Measurements from ENCODE around the gene RAP1B.

Gene RAP1B

DNA sequence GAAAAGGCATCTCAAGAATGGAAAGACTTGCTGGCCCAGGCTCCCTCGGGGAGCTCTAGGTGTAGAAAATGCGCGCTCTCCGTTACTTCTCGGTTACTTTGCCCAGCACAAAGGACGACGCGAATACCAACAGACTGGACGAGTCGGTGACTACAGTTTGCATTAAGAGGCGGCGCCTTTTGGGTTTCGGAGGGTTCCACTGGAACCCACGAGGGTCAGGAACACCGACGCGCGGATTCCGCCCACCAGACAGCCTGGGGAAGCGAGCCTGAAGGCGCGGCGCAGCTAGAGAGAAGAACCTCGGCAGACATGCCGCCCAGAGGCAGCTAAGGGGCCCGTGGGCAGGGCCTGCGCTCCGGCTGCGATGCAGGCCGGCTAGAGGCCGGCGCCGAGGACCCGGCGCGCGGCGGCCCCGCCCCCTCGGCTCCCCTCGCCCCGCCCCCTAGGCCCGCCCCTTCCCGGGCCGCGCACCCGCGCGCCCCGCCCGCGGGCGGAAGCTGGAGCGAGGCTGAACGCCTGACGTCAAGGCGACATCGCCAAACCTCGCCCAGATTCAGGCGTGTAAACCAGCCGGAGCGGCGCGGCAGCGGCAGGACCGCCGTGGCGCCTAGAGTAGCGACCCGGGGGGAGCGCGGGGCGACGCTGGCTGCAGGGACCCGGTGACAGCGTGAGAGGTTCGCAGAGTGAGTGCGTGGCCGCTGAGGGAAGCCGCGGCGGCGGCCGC lies at the start of gene RAP1B:
Gene RAP1B, plus strand, starts transcription at position 530 of the 724 bp plus-strand sequence. CDS start 37,826 bp downstream, outside the sequence.
- peaks cover 30% of the 10 kb centered on the region for H3K4me1 ChIP-seq (ENCODE audit: control insufficient read depth, low read depth, low read length)
- no peaks in the 10 kb centered on the region for H3K27me3 ChIP-seq (ENCODE audit: control insufficient read depth, insufficient read depth, low read length)
- peak within 1 kb of the TSS; percentile 93 for H3K27ac ChIP-seq (ENCODE audit: low read length)
- peak within 1 kb of the TSS; percentile 94 for H3K9ac ChIP-seq (ENCODE audit: low read length)
- H3K9me3 ChIP-seq (ENCODE audit: control insufficient read depth, low read depth, low read length) = no peaks in the 10 kb centered on the region
- peak within 1 kb of the TSS; percentile 91 for H3K4me3 ChIP-seq (ENCODE audit: low read length)
- H3K36me3 ChIP-seq (ENCODE audit: control insufficient read depth, low read depth, low read length) = peaks cover 4% of the 10 kb centered on the region

DNA sequence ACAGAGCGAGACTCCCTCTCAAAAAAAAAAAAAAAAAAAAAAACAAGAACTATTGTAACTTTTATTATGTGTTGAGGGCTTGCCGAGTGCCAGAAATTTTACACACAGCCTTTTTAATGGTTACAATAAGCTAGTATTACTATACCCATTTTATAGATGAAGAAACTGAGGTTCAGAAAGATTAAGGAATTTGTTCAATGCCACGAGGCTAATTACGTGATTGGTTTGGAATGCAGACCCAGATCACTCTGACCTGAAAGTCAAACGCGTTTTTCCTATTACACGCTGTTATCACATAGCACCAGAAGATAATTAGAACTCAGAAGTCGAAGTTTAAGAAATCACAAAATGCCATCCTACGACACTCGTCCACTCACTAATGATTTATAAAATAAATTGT lies 48.9 kb upstream of the RAP1B start:
- Histone ChIP-seq H3K27ac (ENCODE audit: low read length) (no peak overlapping the region), H3K4me1 (ENCODE audit: control insufficient read depth, low read depth, low read length) (peaks cover 8% of the 10 kb centered on the region), H3K36me3 (ENCODE audit: control insufficient read depth, low read depth, low read length) (no peaks in the 10 kb centered on the region), H3K9ac (ENCODE audit: low read length) (no peak overlapping the region), H3K27me3 (ENCODE audit: control insufficient read depth, insufficient read depth, low read length) (no peaks in the 10 kb centered on the region), H3K4me3 (ENCODE audit: low read length) (no peak overlapping the region), H3K9me3 (ENCODE audit: control insufficient read depth, low read depth, low read length) (no peaks in the 10 kb centered on the region)

DNA sequence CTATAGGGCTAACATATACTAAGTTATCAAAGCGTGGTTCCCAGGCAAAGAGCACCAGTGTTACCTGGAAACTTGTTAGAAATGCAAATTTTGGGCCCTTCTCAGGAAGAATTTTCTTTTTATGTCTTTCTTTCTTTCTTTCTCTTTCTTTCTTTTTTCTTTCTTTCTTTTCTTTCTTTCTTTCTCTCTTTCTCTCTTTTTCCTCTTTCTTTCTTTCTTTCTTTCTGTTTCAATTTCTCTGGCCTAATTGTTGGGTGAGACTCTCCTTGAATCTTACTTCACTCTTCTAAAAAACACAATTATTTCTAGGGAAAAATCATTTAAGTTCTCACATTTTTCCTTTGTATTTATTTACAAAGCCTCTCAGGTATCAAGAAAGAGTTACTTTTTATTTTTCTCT lies 46.5 kb upstream of the RAP1B start:
- Histone ChIP-seq H3K4me3 (ENCODE audit: low read length) (no peak overlapping the region), H3K9ac (ENCODE audit: low read length) (no peak overlapping the region), H3K27me3 (ENCODE audit: control insufficient read depth, insufficient read depth, low read length) (no peaks in the 10 kb centered on the region), H3K9me3 (ENCODE audit: control insufficient read depth, low read depth, low read length) (no peaks in the 10 kb centered on the region), H3K4me1 (ENCODE audit: control insufficient read depth, low read depth, low read length) (peaks cover 8% of the 10 kb centered on the region), H3K36me3 (ENCODE audit: control insufficient read depth, low read depth, low read length) (no peaks in the 10 kb centered on the region), H3K27ac (ENCODE audit: low read length) (no peak overlapping the region)

DNA sequence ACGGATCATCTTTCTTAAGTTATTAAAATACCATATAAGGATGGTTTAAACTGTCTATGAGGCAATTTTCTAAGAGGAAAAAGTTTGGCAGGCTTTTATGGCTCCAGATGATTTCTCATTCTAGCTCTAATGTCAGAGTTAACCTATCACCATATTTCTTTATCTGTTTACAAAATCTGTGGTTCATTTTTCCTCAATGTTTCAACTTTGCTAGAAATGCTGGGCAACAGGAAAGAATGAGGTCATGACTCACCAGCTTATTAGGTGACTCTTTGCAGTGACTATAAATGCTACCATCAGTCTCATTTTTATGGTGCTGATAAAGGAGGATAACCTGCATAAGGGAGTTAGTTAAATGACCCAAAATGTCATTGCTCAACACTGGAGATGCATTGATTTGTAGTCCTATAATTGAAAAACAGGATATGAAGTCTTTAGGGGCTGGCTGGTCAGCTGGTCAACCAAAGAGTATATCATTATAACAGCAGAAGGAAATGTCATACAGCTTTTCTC lies 45.3 kb upstream of the RAP1B start:
- Histone ChIP-seq H3K36me3 (ENCODE audit: control insufficient read depth, low read depth, low read length) (no peaks in the 10 kb centered on the region), H3K27me3 (ENCODE audit: control insufficient read depth, insufficient read depth, low read length) (no peaks in the 10 kb centered on the region), H3K4me3 (ENCODE audit: low read length) (no peak overlapping the region), H3K9ac (ENCODE audit: low read length) (no peak overlapping the region), H3K27ac (ENCODE audit: low read length) (no peak overlapping the region), H3K9me3 (ENCODE audit: control insufficient read depth, low read depth, low read length) (no peaks in the 10 kb centered on the region), H3K4me1 (ENCODE audit: control insufficient read depth, low read depth, low read length) (peaks cover 4% of the 10 kb centered on the region)

DNA sequence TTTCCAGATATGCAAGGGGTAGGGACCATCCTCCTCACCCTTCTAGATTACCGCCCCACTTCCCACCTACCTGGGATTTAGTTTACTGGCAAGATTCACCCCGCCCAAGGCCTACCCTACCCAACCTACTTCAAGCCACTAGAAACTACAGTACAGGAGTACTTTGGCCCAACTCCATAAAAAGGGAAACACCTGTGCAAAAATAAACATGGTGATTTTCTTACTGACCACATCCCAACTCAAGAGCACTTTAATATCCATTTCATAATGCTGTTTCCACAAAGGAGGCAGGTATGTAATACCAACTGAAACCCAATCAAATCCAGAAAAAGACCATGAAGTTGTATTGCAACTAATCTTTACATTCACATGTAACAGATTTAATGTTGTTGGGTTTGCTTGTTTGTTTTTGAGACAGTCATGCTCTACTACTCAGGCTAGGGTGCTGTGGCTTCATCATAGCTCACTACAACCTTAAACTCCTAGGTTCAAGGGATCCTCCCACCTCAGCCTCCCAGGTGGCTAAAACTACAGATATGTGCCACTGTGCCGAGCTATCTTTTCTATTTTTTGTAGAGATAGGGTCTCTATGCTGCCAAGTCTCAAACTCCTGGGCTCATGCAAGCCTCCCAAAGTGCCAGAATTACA lies 41.7 kb upstream of the RAP1B start:
- H3K9ac ChIP-seq (ENCODE audit: low read length) = no peak overlapping the region
- no peak overlapping the region for H3K27ac ChIP-seq (ENCODE audit: low read length)
- no peaks in the 10 kb centered on the region for H3K27me3 ChIP-seq (ENCODE audit: control insufficient read depth, insufficient read depth, low read length)
- no peak overlapping the region for H3K4me3 ChIP-seq (ENCODE audit: low read length)
- H3K4me1 ChIP-seq (ENCODE audit: control insufficient read depth, low read depth, low read length) = no peaks in the 10 kb centered on the region
- H3K36me3 ChIP-seq (ENCODE audit: control insufficient read depth, low read depth, low read length) = no peaks in the 10 kb centered on the region
- H3K9me3 ChIP-seq (ENCODE audit: control insufficient read depth, low read depth, low read length) = no peaks in the 10 kb centered on the region

DNA sequence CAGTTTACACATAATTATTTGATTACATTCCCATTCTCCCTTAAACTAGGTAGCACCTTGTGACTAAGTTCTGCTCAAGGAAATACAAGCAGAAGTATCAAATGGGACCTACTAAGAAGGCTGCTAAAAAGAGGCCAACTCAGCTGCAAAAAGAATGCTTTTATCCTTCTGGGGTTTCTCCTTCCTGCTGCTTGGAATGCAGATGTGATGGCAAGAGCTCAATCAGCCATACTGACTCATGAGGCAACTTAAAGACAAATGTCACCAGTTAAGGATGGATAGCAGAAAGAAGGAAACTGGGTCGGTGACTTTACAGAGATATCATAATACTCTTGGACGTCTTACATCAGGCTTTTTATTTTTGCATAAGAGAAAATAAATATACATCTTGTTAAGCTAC lies 38.0 kb upstream of the RAP1B start:
- no peak overlapping the region for H3K27ac ChIP-seq (ENCODE audit: low read length)
- H3K9me3 ChIP-seq (ENCODE audit: control insufficient read depth, low read depth, low read length) = no peaks in the 10 kb centered on the region
- no peak overlapping the region for H3K9ac ChIP-seq (ENCODE audit: low read length)
- no peak overlapping the region for H3K4me3 ChIP-seq (ENCODE audit: low read length)
- H3K27me3 ChIP-seq (ENCODE audit: control insufficient read depth, insufficient read depth, low read length) = no peaks in the 10 kb centered on the region
- H3K4me1 ChIP-seq (ENCODE audit: control insufficient read depth, low read depth, low read length) = no peaks in the 10 kb centered on the region
- no peaks in the 10 kb centered on the region for H3K36me3 ChIP-seq (ENCODE audit: control insufficient read depth, low read depth, low read length)

DNA sequence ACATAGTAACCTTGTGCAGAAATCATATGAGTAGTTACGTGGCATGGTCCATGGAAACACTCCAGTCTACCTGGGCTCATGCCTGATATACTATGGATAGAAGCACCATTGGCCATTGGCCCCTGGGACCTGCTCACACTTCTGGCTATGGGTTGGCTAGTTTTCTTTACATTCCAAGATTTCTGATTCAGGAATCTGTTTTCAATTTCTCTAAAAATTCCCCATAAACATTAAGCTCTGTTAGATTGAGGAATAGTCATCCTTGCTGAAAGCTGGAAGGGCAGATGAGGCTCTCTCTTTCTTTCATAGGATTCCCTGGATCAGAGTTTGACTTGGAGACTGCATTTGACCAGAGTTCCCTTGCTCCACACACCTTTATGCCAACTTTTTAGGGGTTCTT lies 37.3 kb upstream of the RAP1B start:
- Histone ChIP-seq H3K27ac (ENCODE audit: low read length) (no peak overlapping the region), H3K4me3 (ENCODE audit: low read length) (no peak overlapping the region), H3K4me1 (ENCODE audit: control insufficient read depth, low read depth, low read length) (no peaks in the 10 kb centered on the region), H3K27me3 (ENCODE audit: control insufficient read depth, insufficient read depth, low read length) (no peaks in the 10 kb centered on the region), H3K36me3 (ENCODE audit: control insufficient read depth, low read depth, low read length) (no peaks in the 10 kb centered on the region), H3K9ac (ENCODE audit: low read length) (no peak overlapping the region), H3K9me3 (ENCODE audit: control insufficient read depth, low read depth, low read length) (no peaks in the 10 kb centered on the region)

DNA sequence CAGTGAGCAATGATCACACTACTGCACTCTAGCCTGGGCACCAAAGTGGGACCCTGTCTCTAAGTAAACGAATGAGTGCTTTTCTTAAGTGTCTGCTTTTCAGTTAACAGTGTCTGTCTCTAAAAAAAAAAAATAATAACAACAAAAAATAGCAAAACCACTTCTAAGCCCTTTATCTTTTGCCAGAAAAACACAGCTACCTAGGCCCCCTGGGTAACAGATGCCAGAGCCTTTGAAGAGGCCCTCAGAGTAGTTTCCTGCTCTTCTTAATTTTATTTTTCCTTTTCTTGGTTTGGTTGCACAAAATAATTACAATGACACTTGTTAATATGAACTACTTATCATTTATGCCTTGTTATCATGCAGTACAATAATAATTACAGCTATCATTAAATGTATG lies 32.8 kb upstream of the RAP1B start:
- Histone ChIP-seq H3K9me3 (ENCODE audit: control insufficient read depth, low read depth, low read length) (no peaks in the 10 kb centered on the region), H3K9ac (ENCODE audit: low read length) (no peak overlapping the region), H3K4me1 (ENCODE audit: control insufficient read depth, low read depth, low read length) (no peaks in the 10 kb centered on the region), H3K27ac (ENCODE audit: low read length) (no peak overlapping the region), H3K27me3 (ENCODE audit: control insufficient read depth, insufficient read depth, low read length) (no peaks in the 10 kb centered on the region), H3K36me3 (ENCODE audit: control insufficient read depth, low read depth, low read length) (no peaks in the 10 kb centered on the region), H3K4me3 (ENCODE audit: low read length) (no peak overlapping the region)

DNA sequence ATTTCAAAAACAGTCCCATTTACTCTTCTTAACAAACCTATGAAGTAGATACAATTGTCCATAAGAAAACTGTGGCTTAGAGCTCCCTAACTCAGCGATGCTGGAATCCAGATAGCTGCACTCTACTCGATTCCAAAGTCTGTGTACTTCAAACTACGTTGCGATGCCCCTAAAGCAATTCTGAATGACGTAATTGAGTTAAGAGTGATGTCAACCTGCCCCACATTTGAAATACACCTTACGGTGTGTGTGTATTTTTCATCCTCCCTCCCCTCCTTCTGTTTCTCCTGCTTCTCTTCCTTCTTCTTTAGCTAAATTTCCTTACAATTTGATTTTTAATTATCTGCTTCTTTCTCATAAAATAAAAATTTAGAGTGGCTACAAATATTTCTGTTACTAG lies 31.9 kb upstream of the RAP1B start:
- Histone ChIP-seq H3K27me3 (ENCODE audit: control insufficient read depth, insufficient read depth, low read length) (no peaks in the 10 kb centered on the region), H3K36me3 (ENCODE audit: control insufficient read depth, low read depth, low read length) (no peaks in the 10 kb centered on the region), H3K27ac (ENCODE audit: low read length) (no peak overlapping the region), H3K4me1 (ENCODE audit: control insufficient read depth, low read depth, low read length) (no peaks in the 10 kb centered on the region), H3K9me3 (ENCODE audit: control insufficient read depth, low read depth, low read length) (no peaks in the 10 kb centered on the region), H3K4me3 (ENCODE audit: low read length) (no peak overlapping the region), H3K9ac (ENCODE audit: low read length) (no peak overlapping the region)

DNA sequence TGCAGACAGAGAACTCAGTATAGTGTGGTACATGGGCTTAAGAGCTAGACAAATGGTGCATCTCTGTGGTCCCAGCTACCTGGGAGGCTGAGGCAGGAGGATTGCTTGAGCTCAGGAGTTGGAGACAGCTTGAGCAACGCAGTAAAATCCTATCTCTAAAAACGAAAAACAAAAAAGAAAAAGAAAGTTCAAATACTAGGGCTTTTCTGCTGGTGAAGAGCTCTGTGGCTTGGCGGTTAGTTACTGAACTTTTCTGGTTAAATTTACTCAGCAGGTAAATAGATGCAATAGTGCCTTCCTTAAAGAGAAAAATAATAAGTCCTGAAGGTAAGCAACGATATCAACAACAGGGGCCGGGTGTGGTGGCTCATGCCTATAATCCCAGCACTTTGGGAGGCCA lies 31.4 kb upstream of the RAP1B start:
- Histone ChIP-seq H3K36me3 (ENCODE audit: control insufficient read depth, low read depth, low read length) (no peaks in the 10 kb centered on the region), H3K27ac (ENCODE audit: low read length) (no peak overlapping the region), H3K4me3 (ENCODE audit: low read length) (no peak overlapping the region), H3K4me1 (ENCODE audit: control insufficient read depth, low read depth, low read length) (no peaks in the 10 kb centered on the region), H3K9me3 (ENCODE audit: control insufficient read depth, low read depth, low read length) (no peaks in the 10 kb centered on the region), H3K27me3 (ENCODE audit: control insufficient read depth, insufficient read depth, low read length) (no peaks in the 10 kb centered on the region), H3K9ac (ENCODE audit: low read length) (no peak overlapping the region)

DNA sequence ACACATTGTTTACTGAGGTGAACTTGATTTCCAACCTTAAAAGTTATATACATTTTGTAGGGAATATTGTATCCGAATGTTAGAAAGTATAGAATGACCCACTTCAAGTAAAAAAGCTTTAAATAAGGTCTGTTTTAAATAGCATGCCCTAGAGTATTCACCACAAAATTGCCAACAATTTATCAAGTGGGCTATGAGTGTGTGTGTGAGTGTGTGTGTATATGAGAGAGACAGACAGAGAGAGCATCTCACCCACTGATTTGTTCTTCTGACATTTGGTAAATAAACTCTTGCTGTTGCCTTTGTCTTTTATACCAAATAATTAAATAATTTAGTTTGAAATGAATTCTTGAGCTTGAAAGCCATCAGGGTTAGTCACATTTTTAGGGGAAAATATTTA lies 29.8 kb upstream of the RAP1B start:
- H3K27me3 ChIP-seq (ENCODE audit: control insufficient read depth, insufficient read depth, low read length) = no peaks in the 10 kb centered on the region
- no peaks in the 10 kb centered on the region for H3K36me3 ChIP-seq (ENCODE audit: control insufficient read depth, low read depth, low read length)
- no peaks in the 10 kb centered on the region for H3K9me3 ChIP-seq (ENCODE audit: control insufficient read depth, low read depth, low read length)
- peaks cover 3% of the 10 kb centered on the region for H3K4me1 ChIP-seq (ENCODE audit: control insufficient read depth, low read depth, low read length)
- H3K9ac ChIP-seq (ENCODE audit: low read length) = no peak overlapping the region
- no peak overlapping the region for H3K4me3 ChIP-seq (ENCODE audit: low read length)
- H3K27ac ChIP-seq (ENCODE audit: low read length) = no peak overlapping the region

DNA sequence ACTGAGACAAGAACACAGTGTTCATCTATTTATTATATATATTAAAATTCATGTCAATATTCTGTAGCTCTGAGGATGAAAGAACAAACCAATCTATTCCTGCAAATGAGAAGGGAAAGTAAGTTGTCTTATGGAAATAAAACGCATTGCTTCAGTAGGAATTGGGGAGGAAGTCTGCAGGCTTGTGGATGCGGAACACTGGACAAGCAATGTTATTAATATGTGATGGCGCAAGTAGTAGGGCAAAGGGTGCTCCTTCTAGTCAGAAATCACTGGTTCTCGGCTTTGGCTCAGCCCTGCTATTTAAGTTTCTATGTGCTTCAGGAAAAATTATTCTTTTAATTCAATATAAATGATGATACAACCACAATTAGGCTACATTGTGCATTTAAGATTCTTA lies 28.8 kb upstream of the RAP1B start:
- no peaks in the 10 kb centered on the region for H3K36me3 ChIP-seq (ENCODE audit: control insufficient read depth, low read depth, low read length)
- H3K9ac ChIP-seq (ENCODE audit: low read length) = no peak overlapping the region
- no peaks in the 10 kb centered on the region for H3K27me3 ChIP-seq (ENCODE audit: control insufficient read depth, insufficient read depth, low read length)
- H3K4me3 ChIP-seq (ENCODE audit: low read length) = no peak overlapping the region
- peaks cover 3% of the 10 kb centered on the region for H3K4me1 ChIP-seq (ENCODE audit: control insufficient read depth, low read depth, low read length)
- no peaks in the 10 kb centered on the region for H3K9me3 ChIP-seq (ENCODE audit: control insufficient read depth, low read depth, low read length)
- H3K27ac ChIP-seq (ENCODE audit: low read length) = no peak overlapping the region
